Glomerular endothelial cell (primary cell): ENCODE results near the gene EPS15. TPM values are rescaled to one million over a fixed set of nuclear protein-coding genes. Genes with fewer than 3 reads are reported as not detected.
"Not testable (repeated sequence)": the region's sequence is repeated elsewhere in the genome, so short reads cannot be mapped to it uniquely, and the experiment has no call there.

Source experiments
- DNase-seq: peaks from one replicate; pipeline ENCODE4 v3.0.0-alpha.2; 2011; ENCODE audit warnings: low read depth, low spot score; ENCODE audit errors: extremely low read depth
- total RNA-seq: library from RNA; depleted of rRNA; stranded (reverse); fragments of >200 nt; gene quantifications from 2 replicates; pipeline ENCODE4 v1.2.3, GENCODE V29; 2015

The EPS15 gene
- total RNA-seq, 1 donor from 2014 or later: 37.7 TPM

GRCh38 chr1:51392241-51392640 lies 126.8 kb downstream of the EPS15 start:
- no peak for DNase-seq

- DNase-seq: not testable (repeated sequence)
Observed at GRCh38 chr1:51390641-51391040, 128.4 kb downstream of the EPS15 start.

- DNase-seq: not testable (repeated sequence)
Observed at GRCh38 chr1:51387288-51387687, 131.8 kb downstream of the EPS15 start.

- DNase-seq: not testable (repeated sequence)
Observed at GRCh38 chr1:51386259-51386658, 132.8 kb downstream of the EPS15 start.

- no peak for DNase-seq
Observed at GRCh38 chr1:51385776-51386175, 133.3 kb downstream of the EPS15 start.

- DNase-seq: no peak
Observed at GRCh38 chr1:51381964-51382363, 137.1 kb downstream of the EPS15 start.

- DNase-seq: no peak
Observed at GRCh38 chr1:51380936-51381335, 138.1 kb downstream of the EPS15 start.

- DNase-seq: no peak
Observed at GRCh38 chr1:51378871-51379270, 140.2 kb downstream of the EPS15 start.

GRCh38 chr1:51373898-51374297 lies 145.2 kb downstream of the EPS15 start:
- DNase-seq: no peak

- DNase-seq: no peak
Observed at GRCh38 chr1:51372561-51372960, 146.5 kb downstream of the EPS15 start.

GRCh38 chr1:51369171-51369570 lies 149.9 kb downstream of the EPS15 start:
- no peak for DNase-seq

- DNase-seq: no peak
Observed at GRCh38 chr1:51365774-51366173, 153.3 kb downstream of the EPS15 start.

GRCh38 chr1:51359879-51360278 lies 159.2 kb downstream of the EPS15 start:
- no peak for DNase-seq

GRCh38 chr1:51355382-51355781 lies 163.7 kb downstream of the EPS15 start:
- no peak for DNase-seq

GRCh38 chr1:51354416-51354815 lies 164.7 kb downstream of the EPS15 start:
- DNase-seq: no peak

- no peak for DNase-seq
Observed at GRCh38 chr1:51351907-51352306, 167.2 kb downstream of the EPS15 start.

- no peak for DNase-seq
Observed at GRCh38 chr1:51349862-51350261, 169.2 kb downstream of the EPS15 start.

- no peak for DNase-seq
Observed at GRCh38 chr1:51348147-51348527, 170.9 kb downstream of the EPS15 start.

GRCh38 chr1:51347398-51348146 lies 171.5 kb downstream of the EPS15 start:
- no peak for DNase-seq

GRCh38 chr1:51346086-51346942 lies 172.8 kb downstream of the EPS15 start:
- DNase-seq: no peak

GRCh38 chr1:51345300-51345687 lies 173.8 kb downstream of the EPS15 start:
- DNase-seq: no peak
